K562 (cell line): ENCODE results near the gene BMP8B. TPM values are rescaled to one million over a fixed set of nuclear protein-coding genes. Genes with fewer than 3 reads are reported as not detected.
A peak's percentile ranks its signal among the peaks of the same experiment; 100 is the strongest.

ENCODE experiments used
- CBX3 ChIP-seq, 2 experiments: IDR thresholded peaks; 1 replicate in 1 of 2; 2 replicates in 1 of 2; pipeline ENCODE4 v1.6.1; 2012; ENCODE audit warnings: inconsistent platforms in 2 of 2, low read length in 2 of 2, borderline replicate concordance in 1 of 2, control low read depth in 1 of 2
- ERF ChIP-seq: fragments of 450-650 bp; formaldehyde crosslinking; IDR thresholded peaks from 2 replicates; pipeline ENCODE4 v1.4.0; 2020; ENCODE audit warnings: mild to moderate bottlenecking, mixed read lengths
- PML ChIP-seq: IDR thresholded peaks from 2 replicates; pipeline ENCODE4 v1.6.1; 2012; ENCODE audit warnings: low read length, inconsistent platforms
- RAD51 ChIP-seq: fragments of 450-650 bp; IDR thresholded peaks from 2 replicates; pipeline ENCODE4 v1.7.1; 2016; ENCODE audit warnings: low read depth, mild to moderate bottlenecking, borderline replicate concordance
- polyA plus RNA-seq, 8 experiments: library from polyadenylated mRNA; depleted of rRNA in 4 of 8; stranded (reverse) in 5 of 8; unstranded in 3 of 8; fragments of >200 nt; fragmentation: Nextera tagmentation in 2 of 8; fragmentation: Illumina TruSeq in 1 of 8; extraction: Ambion mirVana in 2 of 8; extraction: Trizol in 1 of 8; gene quantifications; 2 replicates each; pipeline versions ENCODE4 v1.2.1 to v1.2.3, GENCODE V29; 2011 to 2014; ENCODE audit warnings: inconsistent platforms in 1 of 8, missing spikeins in 1 of 8
- total RNA-seq, 7 experiments: library from RNA; depleted of rRNA in 6 of 7; stranded (reverse); fragments of >200 nt in 6 of 7; fragmentation: Illumina TruSeq in 2 of 7; extraction: Trizol in 2 of 7; gene quantifications; 2 replicates each; pipeline versions ENCODE4 v1.2.1 to v1.2.3, GENCODE V29; 2011 to 2021; ENCODE audit warnings: low replicate concordance in 1 of 7
- TF ChIP-seq, protein P1 (sequence below): sonication (generic); formaldehyde crosslinking; IDR thresholded peaks from 2 replicates; pipeline ENCODE4 v1.8.1; 2023; ENCODE audit warnings: mild to moderate bottlenecking, missing genetic modification reagents
- TF ChIP-seq, protein P2 (sequence below): fragments of 150-350 bp; IDR thresholded peaks from 2 replicates; pipeline ENCODE4 v1.6.1; 2014; ENCODE audit warnings: low read depth, mild to moderate bottlenecking, low read length, borderline replicate concordance
- TF ChIP-seq, protein P3 (sequence below): fragments of 450-650 bp; IDR thresholded peaks from 2 replicates; pipeline ENCODE4 v1.6.1; 2016; ENCODE audit warnings: borderline replicate concordance
- TF ChIP-seq, protein P4 (sequence below), 2 experiments: fragments of 450-650 bp in 1 of 2; sonication (generic) in 1 of 2; formaldehyde crosslinking in 1 of 2; IDR thresholded peaks; 2 replicates each; pipeline versions ENCODE4 v1.7.1 to v1.9.0; 2016 to 2022; ENCODE audit warnings: inconsistent platforms in 1 of 2, mild to moderate bottlenecking in 1 of 2, missing genetic modification reagents in 1 of 2

Gene BMP8B
- total and polyA plus RNA-seq, 9 of the 15 experiments (the other 6 are each of a cell fraction or from before 2014, with no cell fraction given), result 0.03 to 0.33 (median 0.14) TPM

DNA sequence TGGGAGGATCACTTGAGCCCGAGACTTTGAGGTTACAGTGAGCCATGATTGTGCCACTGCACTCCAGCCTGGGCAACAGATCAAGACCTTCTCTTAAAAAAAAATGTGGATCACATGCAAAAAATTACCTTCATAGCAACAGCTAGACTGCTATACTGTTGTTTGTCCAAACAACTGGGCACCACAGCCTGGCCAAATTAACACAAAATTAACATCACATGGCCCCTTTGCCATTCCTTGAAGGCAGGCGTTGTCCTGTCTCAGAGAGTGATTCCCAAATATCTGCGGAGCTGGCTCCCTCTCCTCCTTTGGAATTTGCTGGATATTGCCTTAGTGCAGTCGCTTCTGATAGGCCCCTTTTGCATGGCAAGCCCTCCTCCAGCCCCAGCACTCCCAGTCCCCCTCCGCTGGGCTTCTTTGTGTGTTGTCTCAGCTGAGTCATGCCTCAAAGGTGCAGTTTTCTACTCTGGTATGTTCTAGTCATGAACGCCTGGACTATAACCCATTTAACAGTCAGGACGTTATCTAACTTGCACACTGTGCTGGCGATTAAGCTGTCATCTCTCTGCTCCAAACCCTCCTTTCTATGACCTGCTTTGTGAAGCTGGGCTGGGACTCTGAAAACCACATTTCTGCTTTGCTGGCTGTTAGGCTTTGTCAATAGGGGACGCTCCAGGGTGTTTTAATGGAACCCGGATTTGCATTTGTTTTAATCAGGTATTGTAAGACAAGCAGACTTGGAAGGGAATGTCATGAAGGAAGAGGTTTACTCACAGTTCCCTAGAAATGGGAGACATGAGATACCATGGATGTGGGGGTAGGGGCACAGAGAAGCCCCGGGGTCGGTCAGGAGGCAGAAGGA, 77.3 kb downstream of the BMP8B start (continued):
- TF ChIP-seq RAD51 (peak; percentile 32; the same call in 1 of the 2 replicates), PML (peak; percentile 89), CBX3 (IDR thresholded peaks at IDR 0.05; ENCODE audit: borderline replicate concordance in 1 of 2, low read length in 2 of 2) (peak in 1 of 2 experiments; percentile 91; a peak in 2 of 3 replicates), ERF (CRISPR knock-in tag) (0 out of 2 replicates have a peak, but pooled peaks have one; percentile 36)
- TF ChIP-seq, protein P1, sequence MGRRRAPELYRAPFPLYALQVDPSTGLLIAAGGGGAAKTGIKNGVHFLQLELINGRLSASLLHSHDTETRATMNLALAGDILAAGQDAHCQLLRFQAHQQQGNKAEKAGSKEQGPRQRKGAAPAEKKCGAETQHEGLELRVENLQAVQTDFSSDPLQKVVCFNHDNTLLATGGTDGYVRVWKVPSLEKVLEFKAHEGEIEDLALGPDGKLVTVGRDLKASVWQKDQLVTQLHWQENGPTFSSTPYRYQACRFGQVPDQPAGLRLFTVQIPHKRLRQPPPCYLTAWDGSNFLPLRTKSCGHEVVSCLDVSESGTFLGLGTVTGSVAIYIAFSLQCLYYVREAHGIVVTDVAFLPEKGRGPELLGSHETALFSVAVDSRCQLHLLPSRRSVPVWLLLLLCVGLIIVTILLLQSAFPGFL (CRISPR knock-in tag), result no peak
- TF ChIP-seq, protein P2, sequence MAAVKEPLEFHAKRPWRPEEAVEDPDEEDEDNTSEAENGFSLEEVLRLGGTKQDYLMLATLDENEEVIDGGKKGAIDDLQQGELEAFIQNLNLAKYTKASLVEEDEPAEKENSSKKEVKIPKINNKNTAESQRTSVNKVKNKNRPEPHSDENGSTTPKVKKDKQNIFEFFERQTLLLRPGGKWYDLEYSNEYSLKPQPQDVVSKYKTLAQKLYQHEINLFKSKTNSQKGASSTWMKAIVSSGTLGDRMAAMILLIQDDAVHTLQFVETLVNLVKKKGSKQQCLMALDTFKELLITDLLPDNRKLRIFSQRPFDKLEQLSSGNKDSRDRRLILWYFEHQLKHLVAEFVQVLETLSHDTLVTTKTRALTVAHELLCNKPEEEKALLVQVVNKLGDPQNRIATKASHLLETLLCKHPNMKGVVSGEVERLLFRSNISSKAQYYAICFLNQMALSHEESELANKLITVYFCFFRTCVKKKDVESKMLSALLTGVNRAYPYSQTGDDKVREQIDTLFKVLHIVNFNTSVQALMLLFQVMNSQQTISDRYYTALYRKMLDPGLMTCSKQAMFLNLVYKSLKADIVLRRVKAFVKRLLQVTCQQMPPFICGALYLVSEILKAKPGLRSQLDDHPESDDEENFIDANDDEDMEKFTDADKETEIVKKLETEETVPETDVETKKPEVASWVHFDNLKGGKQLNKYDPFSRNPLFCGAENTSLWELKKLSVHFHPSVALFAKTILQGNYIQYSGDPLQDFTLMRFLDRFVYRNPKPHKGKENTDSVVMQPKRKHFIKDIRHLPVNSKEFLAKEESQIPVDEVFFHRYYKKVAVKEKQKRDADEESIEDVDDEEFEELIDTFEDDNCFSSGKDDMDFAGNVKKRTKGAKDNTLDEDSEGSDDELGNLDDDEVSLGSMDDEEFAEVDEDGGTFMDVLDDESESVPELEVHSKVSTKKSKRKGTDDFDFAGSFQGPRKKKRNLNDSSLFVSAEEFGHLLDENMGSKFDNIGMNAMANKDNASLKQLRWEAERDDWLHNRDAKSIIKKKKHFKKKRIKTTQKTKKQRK, result no peak
- TF ChIP-seq, protein P3, sequence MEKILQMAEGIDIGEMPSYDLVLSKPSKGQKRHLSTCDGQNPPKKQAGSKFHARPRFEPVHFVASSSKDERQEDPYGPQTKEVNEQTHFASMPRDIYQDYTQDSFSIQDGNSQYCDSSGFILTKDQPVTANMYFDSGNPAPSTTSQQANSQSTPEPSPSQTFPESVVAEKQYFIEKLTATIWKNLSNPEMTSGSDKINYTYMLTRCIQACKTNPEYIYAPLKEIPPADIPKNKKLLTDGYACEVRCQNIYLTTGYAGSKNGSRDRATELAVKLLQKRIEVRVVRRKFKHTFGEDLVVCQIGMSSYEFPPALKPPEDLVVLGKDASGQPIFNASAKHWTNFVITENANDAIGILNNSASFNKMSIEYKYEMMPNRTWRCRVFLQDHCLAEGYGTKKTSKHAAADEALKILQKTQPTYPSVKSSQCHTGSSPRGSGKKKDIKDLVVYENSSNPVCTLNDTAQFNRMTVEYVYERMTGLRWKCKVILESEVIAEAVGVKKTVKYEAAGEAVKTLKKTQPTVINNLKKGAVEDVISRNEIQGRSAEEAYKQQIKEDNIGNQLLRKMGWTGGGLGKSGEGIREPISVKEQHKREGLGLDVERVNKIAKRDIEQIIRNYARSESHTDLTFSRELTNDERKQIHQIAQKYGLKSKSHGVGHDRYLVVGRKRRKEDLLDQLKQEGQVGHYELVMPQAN, result no peak
- TF ChIP-seq, protein P4, sequence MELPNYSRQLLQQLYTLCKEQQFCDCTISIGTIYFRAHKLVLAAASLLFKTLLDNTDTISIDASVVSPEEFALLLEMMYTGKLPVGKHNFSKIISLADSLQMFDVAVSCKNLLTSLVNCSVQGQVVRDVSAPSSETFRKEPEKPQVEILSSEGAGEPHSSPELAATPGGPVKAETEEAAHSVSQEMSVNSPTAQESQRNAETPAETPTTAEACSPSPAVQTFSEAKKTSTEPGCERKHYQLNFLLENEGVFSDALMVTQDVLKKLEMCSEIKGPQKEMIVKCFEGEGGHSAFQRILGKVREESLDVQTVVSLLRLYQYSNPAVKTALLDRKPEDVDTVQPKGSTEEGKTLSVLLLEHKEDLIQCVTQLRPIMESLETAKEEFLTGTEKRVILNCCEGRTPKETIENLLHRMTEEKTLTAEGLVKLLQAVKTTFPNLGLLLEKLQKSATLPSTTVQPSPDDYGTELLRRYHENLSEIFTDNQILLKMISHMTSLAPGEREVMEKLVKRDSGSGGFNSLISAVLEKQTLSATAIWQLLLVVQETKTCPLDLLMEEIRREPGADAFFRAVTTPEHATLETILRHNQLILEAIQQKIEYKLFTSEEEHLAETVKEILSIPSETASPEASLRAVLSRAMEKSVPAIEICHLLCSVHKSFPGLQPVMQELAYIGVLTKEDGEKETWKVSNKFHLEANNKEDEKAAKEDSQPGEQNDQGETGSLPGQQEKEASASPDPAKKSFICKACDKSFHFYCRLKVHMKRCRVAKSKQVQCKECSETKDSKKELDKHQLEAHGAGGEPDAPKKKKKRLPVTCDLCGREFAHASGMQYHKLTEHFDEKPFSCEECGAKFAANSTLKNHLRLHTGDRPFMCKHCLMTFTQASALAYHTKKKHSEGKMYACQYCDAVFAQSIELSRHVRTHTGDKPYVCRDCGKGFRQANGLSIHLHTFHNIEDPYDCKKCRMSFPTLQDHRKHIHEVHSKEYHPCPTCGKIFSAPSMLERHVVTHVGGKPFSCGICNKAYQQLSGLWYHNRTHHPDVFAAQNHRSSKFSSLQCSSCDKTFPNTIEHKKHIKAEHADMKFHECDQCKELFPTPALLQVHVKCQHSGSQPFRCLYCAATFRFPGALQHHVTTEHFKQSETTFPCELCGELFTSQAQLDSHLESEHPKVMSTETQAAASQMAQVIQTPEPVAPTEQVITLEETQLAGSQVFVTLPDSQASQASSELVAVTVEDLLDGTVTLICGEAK (IDR thresholded peaks at IDR 0.05), result peak; percentile 15
- TF ChIP-seq, protein P4 (CRISPR knock-in tag; IDR thresholded peaks at IDR 0.05), result no peak
